HEK293 (cell line): ENCODE results near the gene METAP1.
"Not testable (repeated sequence)": the region's sequence is repeated elsewhere in the genome, so short reads cannot be mapped to it uniquely, and the experiment has no call there.

Experiments
- CTCF ChIA-PET: fragments of 350-600 bp; formaldehyde crosslinking; extraction: SDS; loops from one replicate; lab custom pipeline; 2021; ENCODE audit warnings: antibody characterized with exemption; lab: Yijun Ruan, JAX
- POLR2A ChIA-PET: fragments of 300-600 bp; formaldehyde crosslinking; extraction: SDS; loops from one replicate; lab custom pipeline; 2020; ENCODE audit warnings: antibody characterized with exemption, inconsistent platforms; lab: Yijun Ruan, JAX
- H3K27ac ChIP-seq: fragments of 200-500 bp; sonication (Bioruptor generic); 2 replicates; pipeline ENCODE4 v1.5.1; 2014; ENCODE audit warnings: low read depth, low read length, control low read depth, inconsistent platforms; ENCODE audit errors: extremely low read depth
- H3K36me3 ChIP-seq, 2 experiments: fragments of 200-500 bp in 1 of 2; sonication (Bioruptor generic) in 1 of 2; 1 replicate in 1 of 2; 2 replicates in 1 of 2; pipeline ENCODE4 v1.5.1; 2014 to 2017; ENCODE audit warnings: inconsistent platforms in 2 of 2, low read length in 2 of 2; ENCODE audit not compliant: control insufficient read depth in 2 of 2, insufficient read depth in 1 of 2
- H3K4me1 ChIP-seq: fragments of 200-500 bp; sonication (Bioruptor generic); 2 replicates; pipeline ENCODE4 v1.5.1; 2014; ENCODE audit warnings: mild to moderate bottlenecking, low read length, inconsistent platforms; ENCODE audit not compliant: control insufficient read depth, insufficient read depth
- H3K4me3 ChIP-seq: 2 replicates; pipeline ENCODE4 v1.5.1; 2011; ENCODE audit warnings: low read depth, mild to moderate bottlenecking, control low read depth, low read length, moderate library complexity
- H3K9me3 ChIP-seq: fragments of 200-500 bp; sonication (Bioruptor generic); 2 replicates; pipeline ENCODE4 v1.5.1; 2014; ENCODE audit warnings: low read depth, low read length, inconsistent platforms; ENCODE audit not compliant: control insufficient read depth, insufficient read depth
- BCL11B ChIP-seq: fragments of 450-650 bp; formaldehyde crosslinking; IDR thresholded peaks from 2 replicates; pipeline ENCODE4 v1.5.1; 2016; ENCODE audit warnings: low read depth, missing biosample characterization, missing genetic modification characterization
- KLF9 ChIP-seq: fragments of 450-650 bp; formaldehyde crosslinking; IDR thresholded peaks from 2 replicates; pipeline ENCODE4 v1.5.1; 2016; ENCODE audit warnings: missing biosample characterization, missing genetic modification characterization, low read depth
- SCRT1 ChIP-seq: fragments of 450-650 bp; formaldehyde crosslinking; IDR thresholded peaks from 2 replicates; pipeline ENCODE4 v1.5.1; 2016; ENCODE audit warnings: missing biosample characterization, missing genetic modification characterization, borderline replicate concordance
- SCRT2 ChIP-seq: fragments of 450-650 bp; formaldehyde crosslinking; IDR thresholded peaks from 2 replicates; pipeline ENCODE4 v1.5.1; 2016; ENCODE audit warnings: missing biosample characterization, missing genetic modification characterization
- TCF7L2 ChIP-seq: IDR thresholded peaks from 2 replicates; pipeline ENCODE4 v1.6.1; 2011; ENCODE audit warnings: low read depth, mild to moderate bottlenecking, inconsistent platforms, low read length, moderate library complexity, borderline replicate concordance
- ZBTB48 ChIP-seq: fragments of 450-650 bp; formaldehyde crosslinking; IDR thresholded peaks from 2 replicates; pipeline ENCODE4 v1.5.1; 2016; ENCODE audit warnings: missing biosample characterization, missing genetic modification characterization
- ZNF214 ChIP-seq: fragments of 450-650 bp; formaldehyde crosslinking; IDR thresholded peaks from 2 replicates; pipeline ENCODE4 v1.5.1; 2017; ENCODE audit warnings: missing biosample characterization, mild to moderate bottlenecking, missing genetic modification characterization, borderline replicate concordance
- ZNF324 ChIP-seq: fragments of 450-650 bp; formaldehyde crosslinking; IDR thresholded peaks from 2 replicates; pipeline ENCODE4 v1.5.1; 2016; ENCODE audit warnings: missing biosample characterization, missing genetic modification characterization
- ZNF335 ChIP-seq: fragments of 450-650 bp; formaldehyde crosslinking; conservative IDR thresholded peaks from 2 replicates; pipeline ENCODE4 v1.5.1; 2016; ENCODE audit warnings: missing biosample characterization, missing genetic modification characterization
- ZNF449 ChIP-seq: fragments of 450-650 bp; formaldehyde crosslinking; IDR thresholded peaks from 2 replicates; pipeline ENCODE4 v1.5.1; 2017; ENCODE audit warnings: missing biosample characterization, mild to moderate bottlenecking, missing genetic modification characterization, moderate library complexity
- ZNF488 ChIP-seq: fragments of 450-650 bp; formaldehyde crosslinking; IDR thresholded peaks from 2 replicates; pipeline ENCODE4 v1.5.1; 2016; ENCODE audit warnings: missing biosample characterization, missing genetic modification characterization
- ZNF518A ChIP-seq: fragments of 450-650 bp; formaldehyde crosslinking; conservative IDR thresholded peaks from 2 replicates; pipeline ENCODE4 v1.5.1; 2016; ENCODE audit warnings: low read depth, missing biosample characterization, missing genetic modification characterization
- ZNF561 ChIP-seq: fragments of 450-650 bp; IDR thresholded peaks from 2 replicates; pipeline ENCODE4 v1.5.1; 2018; ENCODE audit warnings: missing biosample characterization, missing genetic modification characterization, borderline replicate concordance
- ZNF600 ChIP-seq: fragments of 450-650 bp; formaldehyde crosslinking; IDR thresholded peaks from 2 replicates; pipeline ENCODE4 v1.5.1; 2016; ENCODE audit warnings: missing biosample characterization, missing genetic modification characterization
- TF ChIP-seq, protein P1 (sequence below): fragments of 450-650 bp; formaldehyde crosslinking; IDR thresholded peaks from 2 replicates; pipeline ENCODE4; 2016; ENCODE audit warnings: missing biosample characterization, missing genetic modification characterization

Gene METAP1

GRCh38 chr4:98977557-98977956 lies 18.0 kb upstream of the METAP1 start:
- TF ChIP-seq TCF7L2 (no peak), BCL11B (tag by site-specific recombination) (no peak), ZNF488 (tag by site-specific recombination) (no peak), KLF9 (tag by site-specific recombination) (no peak), ZNF600 (tag by site-specific recombination) (no peak), ZNF561 (tag by site-specific recombination) (no peak)
- Histone ChIP-seq H3K4me3 (no peak overlapping the region), H3K4me1 (no peaks in the 10 kb centered on the region), H3K27ac (no peak overlapping the region), H3K36me3 (no peaks in the 10 kb centered on the region), H3K9me3 (no peaks in the 10 kb centered on the region)
- ChIA-PET POLR2A (no interaction called here), CTCF (interaction anchor here (1.1 kb wide), 1 partner anchor 78 kb away, joined by 4 read pairs; no protein-coding TSS in a partner anchor)

- H3K27ac ChIP-seq = no peak overlapping the region
- POLR2A ChIA-PET = no interaction called here
- CTCF ChIA-PET = interaction anchor here (0.8 to 0.9 kb wide), 2 partner anchors 47 to 418 kb away, joined by 4 to 7 read pairs; no protein-coding TSS in a partner anchor
These were observed 7.8 kb upstream of the METAP1 start for GRCh38 chr4:98987720-98988119.

DNA sequence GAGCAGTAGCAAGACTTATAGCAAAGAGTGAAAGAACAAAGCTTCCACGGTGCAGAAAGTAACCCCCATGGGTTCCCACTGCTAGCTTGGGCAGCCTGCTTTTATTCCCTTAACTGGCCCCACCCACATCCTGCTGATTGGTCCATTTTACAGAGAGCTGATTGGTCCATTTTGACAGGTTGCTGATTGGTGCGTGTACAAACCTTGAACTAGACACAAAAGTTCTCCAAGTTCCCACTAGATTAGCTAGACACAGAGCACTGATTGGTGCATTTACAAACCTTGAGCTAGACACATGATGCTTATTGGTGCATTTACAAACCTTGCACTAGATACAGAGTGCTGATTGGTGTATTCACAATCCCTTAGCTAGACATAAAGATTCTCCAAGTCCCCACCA lies 2.7 kb upstream of the METAP1 start:
- POLR2A ChIA-PET = not testable (repeated sequence)
- CTCF ChIA-PET = interaction anchor here (0.8 kb wide), 1 partner anchor 64 kb away, joined by 3 read pairs; the partner anchor contains the start of gene EIF4E

More at GRCh38 chr4:98987720-98988119, 7.8 kb upstream of the METAP1 start:
- Histone ChIP-seq H3K36me3 (no peaks in the 10 kb centered on the region), H3K4me1 (no peaks in the 10 kb centered on the region), H3K9me3 (no peaks in the 10 kb centered on the region), H3K4me3 (no peak overlapping the region)
- TF ChIP-seq SCRT2 (tag by site-specific recombination) (no peak), ZNF518A (tag by site-specific recombination) (no peak), ZNF324 (tag by site-specific recombination) (no peak), ZNF449 (tag by site-specific recombination) (no peak), SCRT1 (tag by site-specific recombination) (no peak), ZNF214 (tag by site-specific recombination) (no peak), ZNF335 (no peak), ZBTB48 (tag by site-specific recombination) (no peak)
- TF ChIP-seq, protein P1, sequence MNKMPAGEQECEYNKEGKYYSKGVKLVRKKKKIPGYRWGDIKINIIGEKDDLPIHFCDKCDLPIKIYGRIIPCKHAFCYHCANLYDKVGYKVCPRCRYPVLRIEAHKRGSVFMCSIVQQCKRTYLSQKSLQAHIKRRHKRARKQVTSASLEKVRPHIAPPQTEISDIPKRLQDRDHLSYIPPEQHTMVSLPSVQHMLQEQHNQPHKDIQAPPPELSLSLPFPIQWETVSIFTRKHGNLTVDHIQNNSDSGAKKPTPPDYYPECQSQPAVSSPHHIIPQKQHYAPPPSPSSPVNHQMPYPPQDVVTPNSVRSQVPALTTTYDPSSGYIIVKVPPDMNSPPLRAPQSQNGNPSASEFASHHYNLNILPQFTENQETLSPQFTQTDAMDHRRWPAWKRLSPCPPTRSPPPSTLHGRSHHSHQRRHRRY (tag by site-specific recombination) = no peak

More for the DNA sequence above, 2.7 kb upstream of the METAP1 start:
- H3K27ac ChIP-seq, H3K4me1 ChIP-seq, H3K9me3 ChIP-seq, H3K4me3 ChIP-seq, H3K36me3 ChIP-seq: not testable (repeated sequence)
